Activated CD4-positive, alpha-beta T cell treated with anti-CD3 and anti-CD28 coated beads, Interleukin-2, amount 10 ng/mL, durations not matched to agents 24 days and 14 days (primary cell): ENCODE data around the gene REXO1. TPM values are rescaled to one million over a fixed set of nuclear protein-coding genes. Genes with fewer than 3 reads are reported as not detected.

Experiments used
- DNase-seq: peaks from one replicate; pipeline ENCODE4 v3.0.0; 2022
- H3K27ac Mint-ChIP-seq: one replicate; pipeline ENCODE4 v1.8.0; 2022; ENCODE audit warnings: mild to moderate bottlenecking, mixed read lengths
- H3K27me3 Mint-ChIP-seq: one replicate; pipeline ENCODE4 v1.8.0; 2022; ENCODE audit warnings: mixed read lengths
- H3K36me3 Mint-ChIP-seq: one replicate; pipeline ENCODE4 v1.8.0; 2022; ENCODE audit warnings: low read depth, mild to moderate bottlenecking, mixed read lengths
- H3K4me1 Mint-ChIP-seq: one replicate; pipeline ENCODE4 v1.8.0; 2021; ENCODE audit warnings: mixed read lengths
- H3K4me3 Mint-ChIP-seq: one replicate; pipeline ENCODE4 v1.8.0; 2022; ENCODE audit warnings: mild to moderate bottlenecking, moderate library complexity, mixed read lengths
- H3K9me3 Mint-ChIP-seq: one replicate; pipeline ENCODE4 v1.8.0; 2021; ENCODE audit warnings: mixed read lengths
- intact Hi-C: fragments of 100-400 bp; cut with micrococcal nuclease; formaldehyde crosslinking; loops from one replicate; pipeline ENCODE4 v1.15.1; 2023
- total RNA-seq: library from RNA; stranded (reverse); gene quantifications from 2 replicates; pipeline ENCODE4 v1.2.3, GENCODE V29; 2022

Gene REXO1
- total RNA-seq, 1 donor from 2014 or later, result 61.4 TPM

GRCh38 chr19:1794424-1795172 is 53.7 kb downstream of the REXO1 start:
- intact Hi-C loops, result no loop called here
- DNase-seq, result no peak
- Mint-ChIP-seq H3K4me3 (no peak overlapping the region), H3K4me1 (peaks cover 1% of the 10 kb centered on the region), H3K9me3 (no peaks in the 10 kb centered on the region), H3K36me3 (no peaks in the 10 kb centered on the region), H3K27me3 (peaks cover 2% of the 10 kb centered on the region), H3K27ac (no peak overlapping the region)

GRCh38 chr19:1791879-1792278 is 56.4 kb downstream of the REXO1 start:
- no peak for DNase-seq
- H3K4me3 Mint-ChIP-seq, result no peak overlapping the region
- no peaks in the 10 kb centered on the region for H3K9me3 Mint-ChIP-seq
- H3K4me1 Mint-ChIP-seq, result peaks cover 1% of the 10 kb centered on the region
- intact Hi-C loops, result no loop called here
- H3K27me3 Mint-ChIP-seq, result peaks cover 2% of the 10 kb centered on the region
- no peak overlapping the region for H3K27ac Mint-ChIP-seq
- no peaks in the 10 kb centered on the region for H3K36me3 Mint-ChIP-seq

- Mint-ChIP-seq H3K36me3 (no peaks in the 10 kb centered on the region), H3K9me3 (no peaks in the 10 kb centered on the region)
- intact Hi-C loops, result no loop called here
Measured at GRCh38 chr19:1790054-1790792, 58.1 kb downstream of the REXO1 start.

GRCh38 chr19:1789261-1790041 is 58.8 kb downstream of the REXO1 start:
- Mint-ChIP-seq H3K27me3 (peaks cover 2% of the 10 kb centered on the region), H3K36me3 (no peaks in the 10 kb centered on the region), H3K27ac (no peak overlapping the region), H3K4me1 (no peaks in the 10 kb centered on the region), H3K9me3 (no peaks in the 10 kb centered on the region), H3K4me3 (no peak overlapping the region)
- intact Hi-C loops, result no loop called here
- no peak for DNase-seq

More at GRCh38 chr19:1790054-1790792, 58.1 kb downstream of the REXO1 start:
- no peaks in the 10 kb centered on the region for H3K4me1 Mint-ChIP-seq
- H3K27ac Mint-ChIP-seq, result no peak overlapping the region
- H3K4me3 Mint-ChIP-seq, result no peak overlapping the region
- peaks cover 2% of the 10 kb centered on the region for H3K27me3 Mint-ChIP-seq
- no peak for DNase-seq

- no peak overlapping the region for H3K4me3 Mint-ChIP-seq
- H3K27ac Mint-ChIP-seq, result no peak overlapping the region
- no peaks in the 10 kb centered on the region for H3K9me3 Mint-ChIP-seq
- no peaks in the 10 kb centered on the region for H3K36me3 Mint-ChIP-seq
- no peak for DNase-seq
- no peaks in the 10 kb centered on the region for H3K4me1 Mint-ChIP-seq
- intact Hi-C loops, result no loop called here
- H3K27me3 Mint-ChIP-seq, result peaks cover 6% of the 10 kb centered on the region
Measured at GRCh38 chr19:1787116-1787515, 61.2 kb downstream of the REXO1 start.

GRCh38 chr19:1786668-1787067 is 61.6 kb downstream of the REXO1 start:
- H3K36me3 Mint-ChIP-seq, result no peaks in the 10 kb centered on the region
- H3K27ac Mint-ChIP-seq, result no peak overlapping the region
- H3K4me1 Mint-ChIP-seq, result no peaks in the 10 kb centered on the region
- no peak for DNase-seq
- intact Hi-C loops, result no loop called here
- no peak overlapping the region for H3K4me3 Mint-ChIP-seq
- H3K9me3 Mint-ChIP-seq, result no peaks in the 10 kb centered on the region
- peaks cover 6% of the 10 kb centered on the region for H3K27me3 Mint-ChIP-seq

- no peaks in the 10 kb centered on the region for H3K9me3 Mint-ChIP-seq
- H3K36me3 Mint-ChIP-seq, result no peaks in the 10 kb centered on the region
- no peak for DNase-seq
- intact Hi-C loops, result no loop called here
- H3K27me3 Mint-ChIP-seq, result peaks cover 8% of the 10 kb centered on the region
- H3K27ac Mint-ChIP-seq, result no peak overlapping the region
- H3K4me1 Mint-ChIP-seq, result no peaks in the 10 kb centered on the region
- no peak overlapping the region for H3K4me3 Mint-ChIP-seq
Measured at GRCh38 chr19:1785310-1785709, 63.0 kb downstream of the REXO1 start.

- DNase-seq, result no peak
- no peaks in the 10 kb centered on the region for H3K4me1 Mint-ChIP-seq
- H3K27me3 Mint-ChIP-seq, result peaks cover 19% of the 10 kb centered on the region
- H3K9me3 Mint-ChIP-seq, result no peaks in the 10 kb centered on the region
- intact Hi-C loops, result no loop called here
- H3K36me3 Mint-ChIP-seq, result no peaks in the 10 kb centered on the region
- no peak overlapping the region for H3K4me3 Mint-ChIP-seq
- H3K27ac Mint-ChIP-seq, result no peak overlapping the region
Measured at GRCh38 chr19:1783874-1784273, 64.4 kb downstream of the REXO1 start.

- H3K4me3 Mint-ChIP-seq, result no peak overlapping the region
- H3K27me3 Mint-ChIP-seq, result peaks cover 23% of the 10 kb centered on the region
- H3K4me1 Mint-ChIP-seq, result no peaks in the 10 kb centered on the region
- no peak overlapping the region for H3K27ac Mint-ChIP-seq
- intact Hi-C loops, result no loop called here
- no peaks in the 10 kb centered on the region for H3K36me3 Mint-ChIP-seq
- no peaks in the 10 kb centered on the region for H3K9me3 Mint-ChIP-seq
- DNase-seq, result no peak
Measured at GRCh38 chr19:1783354-1783753, 64.9 kb downstream of the REXO1 start.

GRCh38 chr19:1782521-1782920 is 65.8 kb downstream of the REXO1 start:
- no peaks in the 10 kb centered on the region for H3K4me1 Mint-ChIP-seq
- peaks cover 27% of the 10 kb centered on the region for H3K27me3 Mint-ChIP-seq
- no peaks in the 10 kb centered on the region for H3K9me3 Mint-ChIP-seq
- H3K36me3 Mint-ChIP-seq, result no peaks in the 10 kb centered on the region
- no peak overlapping the region for H3K4me3 Mint-ChIP-seq
- no peak overlapping the region for H3K27ac Mint-ChIP-seq
- no peak for DNase-seq
- intact Hi-C loops, result no loop called here

- Mint-ChIP-seq H3K4me1 (no peaks in the 10 kb centered on the region), H3K36me3 (peaks cover 5% of the 10 kb centered on the region), H3K27ac (no peak overlapping the region), H3K27me3 (peaks cover 37% of the 10 kb centered on the region), H3K4me3 (no peak overlapping the region), H3K9me3 (no peaks in the 10 kb centered on the region)
- intact Hi-C loops, result no loop called here
- no peak for DNase-seq
Measured at GRCh38 chr19:1780272-1780958, 67.9 kb downstream of the REXO1 start.

- H3K27me3 Mint-ChIP-seq, result peaks cover 37% of the 10 kb centered on the region
- H3K4me3 Mint-ChIP-seq, result no peak overlapping the region
Measured at GRCh38 chr19:1779574-1779973, 68.7 kb downstream of the REXO1 start.

GRCh38 chr19:1777149-1777548 is 71.1 kb downstream of the REXO1 start:
- no peak for DNase-seq
- Mint-ChIP-seq H3K9me3 (no peaks in the 10 kb centered on the region), H3K4me1 (no peaks in the 10 kb centered on the region), H3K27ac (no peak overlapping the region), H3K4me3 (no peak overlapping the region), H3K27me3 (peaks cover 43% of the 10 kb centered on the region), H3K36me3 (peaks cover 5% of the 10 kb centered on the region)
- intact Hi-C loops, result no loop called here

More at GRCh38 chr19:1779574-1779973, 68.7 kb downstream of the REXO1 start:
- intact Hi-C loops, result no loop called here
- Mint-ChIP-seq H3K9me3 (no peaks in the 10 kb centered on the region), H3K4me1 (no peaks in the 10 kb centered on the region), H3K27ac (no peak overlapping the region), H3K36me3 (peaks cover 5% of the 10 kb centered on the region)
- no peak for DNase-seq
